Measurements from ENCODE around the gene BRSK2. TPM values are rescaled to one million over a fixed set of nuclear protein-coding genes. Genes with fewer than 3 reads are reported as not detected.
"Not testable (repeated sequence)": the region's sequence is repeated elsewhere in the genome, so short reads cannot be mapped to it uniquely, and the experiment has no call there.

Gene BRSK2
- total RNA-seq, 1 experiment from 2014 or later: 4.2 TPM

DNA sequence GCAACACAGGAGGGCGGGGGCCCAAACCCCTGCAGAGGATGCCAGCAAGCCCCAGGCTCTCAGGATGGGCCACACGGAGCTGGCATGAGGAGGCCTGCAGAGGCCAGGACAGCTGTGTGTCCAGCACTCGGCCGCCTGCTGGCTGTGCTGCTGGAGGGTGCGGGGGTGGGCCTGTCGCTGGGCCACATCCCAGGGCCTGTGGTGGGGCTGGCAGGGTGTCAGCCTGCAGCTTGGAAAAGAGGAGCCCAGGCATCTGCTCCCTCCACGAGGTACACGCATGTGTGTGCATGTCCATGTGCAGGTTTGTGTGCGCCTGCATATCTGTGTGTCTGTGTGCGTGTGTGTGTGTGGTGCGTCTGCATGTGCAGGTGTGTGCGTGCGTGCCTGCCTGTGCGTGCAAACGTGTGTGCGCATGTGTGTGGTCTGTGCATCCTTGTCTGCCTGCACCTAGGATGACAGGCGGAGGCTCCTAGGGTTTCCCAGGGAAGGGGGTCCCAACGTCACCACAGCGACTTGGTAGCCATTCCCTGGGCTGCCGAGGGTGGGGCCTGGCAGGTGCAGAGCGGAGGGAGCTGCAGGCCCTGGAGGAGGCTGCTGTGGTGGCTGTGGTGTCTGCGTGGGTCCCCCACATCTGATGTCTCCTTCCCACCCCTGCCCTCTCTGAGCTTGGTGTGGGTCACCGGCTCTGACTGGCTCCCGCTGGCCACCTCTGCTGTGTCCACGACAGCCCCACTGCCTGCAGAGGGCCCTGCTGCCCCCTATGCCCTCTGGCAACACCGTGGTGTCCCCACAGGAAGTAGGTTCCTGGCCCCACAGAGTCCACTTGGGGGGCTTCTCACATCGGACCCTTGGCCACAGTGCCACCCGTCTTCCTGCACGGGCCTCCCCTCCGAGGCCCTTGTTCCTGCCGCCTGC is 17.1 kb downstream of the BRSK2 start:
- no peak for DNase-seq (ENCODE audit: extremely low read depth, low read depth)

DNA sequence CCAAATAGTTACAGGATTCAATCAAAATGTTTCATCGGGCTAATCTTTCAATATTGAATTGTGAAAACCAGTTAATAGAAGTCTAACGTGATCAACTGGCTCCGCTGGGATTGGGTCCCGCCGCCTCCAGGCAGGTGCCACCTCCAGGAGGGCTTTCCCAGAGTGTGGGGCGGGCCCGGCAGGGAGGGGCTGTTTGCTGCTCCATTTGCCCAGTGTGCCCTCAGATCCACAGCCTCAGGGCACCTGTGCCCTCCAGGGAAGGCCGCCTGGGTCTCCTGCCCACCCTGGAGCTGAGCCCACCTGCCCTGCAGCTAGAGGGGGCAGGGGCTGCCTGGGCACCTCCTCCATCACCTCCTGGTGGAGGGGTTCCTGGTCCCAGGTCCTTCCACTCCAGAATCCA is 17.9 kb downstream of the BRSK2 start:
- DNase-seq (ENCODE audit: extremely low read depth, low read depth): no peak

DNA sequence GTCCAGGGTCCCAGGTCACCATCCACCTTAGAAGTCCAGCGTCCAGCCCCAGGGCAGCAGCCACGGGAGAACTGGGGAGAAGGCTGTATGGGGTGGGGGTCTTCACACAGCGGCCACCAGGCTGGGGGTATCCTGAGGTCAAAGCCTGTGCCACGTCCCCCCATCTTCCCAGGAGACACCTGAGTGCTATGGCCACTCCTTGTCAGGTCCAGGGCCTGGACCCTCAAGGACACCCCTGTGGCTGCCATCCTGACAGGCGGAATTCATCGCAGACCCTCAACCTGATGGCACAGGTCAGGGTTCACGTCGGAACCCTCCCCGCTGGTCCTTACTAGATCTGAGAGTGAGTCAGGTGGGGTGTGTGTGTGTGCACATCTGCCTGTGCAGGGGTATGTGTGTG is 18.6 kb downstream of the BRSK2 start:
- DNase-seq (ENCODE audit: extremely low read depth, low read depth): no peak

DNA sequence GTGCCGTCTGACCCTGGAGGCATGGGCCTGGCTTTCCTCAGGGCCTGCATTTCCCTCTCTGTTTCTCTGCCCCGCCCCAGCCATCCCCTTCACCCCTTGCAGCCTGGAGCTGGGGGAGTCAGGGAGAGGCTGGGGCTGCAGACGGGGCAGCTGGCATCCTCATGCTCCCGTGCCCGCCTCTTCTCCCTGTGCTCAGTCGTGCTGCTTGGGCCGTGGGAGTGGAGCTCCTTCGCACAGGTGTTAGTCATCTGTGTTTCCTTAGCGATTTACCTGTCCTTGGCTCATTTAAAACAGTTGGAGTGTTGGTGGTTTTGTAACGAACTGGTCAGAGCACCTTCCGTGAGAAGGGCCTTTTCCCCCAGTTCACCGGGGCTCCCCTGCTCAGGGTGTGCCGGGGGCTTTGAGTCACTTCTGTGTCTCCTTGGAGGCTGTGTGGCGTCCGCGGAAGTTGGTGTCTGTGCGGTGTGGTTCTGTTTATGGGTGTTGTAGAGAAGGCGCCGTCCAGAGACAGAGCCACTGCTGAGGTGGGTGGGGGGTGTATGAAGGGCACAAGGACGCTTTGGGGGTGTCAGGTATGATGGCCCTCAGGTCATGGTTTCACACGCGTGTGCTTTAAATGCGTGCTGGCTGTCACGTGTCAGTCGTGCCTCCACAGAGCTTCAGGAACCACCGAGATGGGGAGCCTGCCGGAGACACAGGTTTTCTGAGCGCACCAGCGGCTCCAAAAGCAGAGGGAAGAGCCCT is 19.5 kb downstream of the BRSK2 start:
- no peak for DNase-seq (ENCODE audit: extremely low read depth, low read depth)

DNA sequence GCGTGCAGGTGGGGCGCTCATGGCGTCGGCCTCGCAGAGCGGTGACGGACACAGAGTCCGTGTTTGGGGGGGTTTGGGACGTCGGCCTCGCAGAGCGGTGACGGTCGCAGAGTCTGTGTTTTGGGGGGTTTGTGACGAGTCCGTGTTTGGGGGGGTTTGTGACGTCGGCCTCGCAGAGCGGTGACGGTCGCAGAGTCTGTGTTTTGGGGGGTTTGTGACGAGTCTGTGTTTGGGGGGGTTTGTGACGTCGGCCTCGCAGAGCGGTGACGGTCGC is 20.1 kb downstream of the BRSK2 start:
- DNase-seq (ENCODE audit: extremely low read depth, low read depth): not testable (repeated sequence)

DNA sequence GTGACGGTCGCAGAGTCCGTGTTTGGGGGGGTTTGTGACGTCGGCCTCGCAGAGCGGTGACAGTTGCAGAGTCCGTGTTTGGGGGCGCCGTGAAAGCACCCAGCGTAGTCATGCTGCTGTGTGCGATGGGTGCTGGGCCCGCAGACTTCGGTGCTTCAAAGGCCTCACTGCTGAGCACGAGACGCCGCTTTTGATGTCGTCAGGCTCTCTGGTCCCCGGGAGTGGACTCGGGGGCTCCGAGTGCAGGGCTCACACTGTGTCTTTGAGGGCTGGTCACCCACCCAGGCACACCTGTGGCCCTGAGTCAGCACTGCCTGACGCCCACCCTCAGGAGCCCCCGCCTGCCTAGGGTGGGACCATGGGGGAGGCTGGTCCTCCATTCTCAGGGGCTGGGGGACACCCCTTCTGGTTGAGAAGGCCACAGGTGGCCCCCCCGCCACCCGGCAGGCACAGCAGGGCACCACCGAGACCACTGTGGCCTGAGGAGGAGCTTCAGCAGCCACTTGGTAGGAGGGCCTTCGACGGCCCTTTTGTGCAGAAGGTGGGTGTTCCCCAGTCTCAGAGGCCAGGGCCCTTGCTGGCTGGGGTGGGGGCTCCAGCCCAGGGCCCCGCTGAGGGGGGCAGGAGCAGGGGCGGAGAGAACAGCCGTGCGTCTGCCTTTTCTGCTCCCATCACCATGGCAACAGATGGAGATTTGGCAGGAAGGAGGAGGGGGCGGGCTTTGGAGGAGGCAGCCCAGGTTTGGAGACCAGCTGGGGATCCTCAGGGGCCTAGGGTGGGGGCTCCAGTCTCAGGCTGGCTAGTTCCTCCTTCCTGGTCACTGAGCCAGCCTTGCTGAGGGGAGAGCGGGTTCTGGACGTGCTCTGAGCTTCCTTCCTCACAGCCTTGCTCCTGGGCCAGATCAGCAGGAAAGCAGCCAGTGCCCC is 20.9 kb downstream of the BRSK2 start:
- no peak for DNase-seq (ENCODE audit: extremely low read depth, low read depth)

DNA sequence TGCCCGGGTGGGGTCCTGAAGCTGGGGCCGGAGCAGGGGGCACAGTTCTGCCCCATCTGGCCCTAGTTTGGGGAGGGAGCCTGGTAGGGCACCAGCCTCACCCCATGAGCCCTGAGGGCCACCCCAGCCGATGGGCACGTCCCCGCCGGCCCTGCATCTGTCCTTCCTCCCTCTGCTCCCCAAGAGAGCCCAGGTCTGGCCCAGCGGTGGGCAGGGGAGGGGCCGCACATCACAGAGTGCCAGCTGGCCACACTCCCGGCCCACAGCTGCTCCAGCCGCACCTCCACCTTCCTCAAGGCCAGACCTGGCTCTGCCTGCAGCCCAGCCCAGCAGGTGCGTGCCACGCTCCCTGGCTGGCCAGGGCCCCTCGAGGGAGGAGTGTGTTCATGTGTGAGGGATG is 21.6 kb downstream of the BRSK2 start:
- no peak for DNase-seq (ENCODE audit: extremely low read depth, low read depth)

DNA sequence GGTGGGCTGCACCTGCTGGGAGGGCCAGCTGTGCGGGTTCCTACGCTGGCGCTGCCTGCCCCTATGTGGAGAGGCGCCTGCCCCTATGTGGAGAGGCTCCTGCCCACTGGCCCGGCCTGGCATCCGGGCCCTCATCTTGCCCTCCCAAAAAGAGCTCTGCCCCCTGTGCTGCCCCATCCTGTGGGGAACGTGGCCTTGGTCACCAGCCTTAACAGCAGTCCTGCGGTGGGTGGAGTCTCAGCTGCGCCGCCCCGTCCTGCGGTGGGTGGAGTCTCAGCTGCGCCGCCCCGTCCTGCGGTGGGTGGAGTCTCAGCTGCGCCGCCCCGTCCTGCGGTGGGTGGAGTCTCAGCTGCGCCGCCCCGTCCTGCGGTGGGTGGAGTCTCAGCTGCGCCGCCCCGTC is 22.0 kb downstream of the BRSK2 start:
- not testable (repeated sequence) for DNase-seq (ENCODE audit: extremely low read depth, low read depth)

DNA sequence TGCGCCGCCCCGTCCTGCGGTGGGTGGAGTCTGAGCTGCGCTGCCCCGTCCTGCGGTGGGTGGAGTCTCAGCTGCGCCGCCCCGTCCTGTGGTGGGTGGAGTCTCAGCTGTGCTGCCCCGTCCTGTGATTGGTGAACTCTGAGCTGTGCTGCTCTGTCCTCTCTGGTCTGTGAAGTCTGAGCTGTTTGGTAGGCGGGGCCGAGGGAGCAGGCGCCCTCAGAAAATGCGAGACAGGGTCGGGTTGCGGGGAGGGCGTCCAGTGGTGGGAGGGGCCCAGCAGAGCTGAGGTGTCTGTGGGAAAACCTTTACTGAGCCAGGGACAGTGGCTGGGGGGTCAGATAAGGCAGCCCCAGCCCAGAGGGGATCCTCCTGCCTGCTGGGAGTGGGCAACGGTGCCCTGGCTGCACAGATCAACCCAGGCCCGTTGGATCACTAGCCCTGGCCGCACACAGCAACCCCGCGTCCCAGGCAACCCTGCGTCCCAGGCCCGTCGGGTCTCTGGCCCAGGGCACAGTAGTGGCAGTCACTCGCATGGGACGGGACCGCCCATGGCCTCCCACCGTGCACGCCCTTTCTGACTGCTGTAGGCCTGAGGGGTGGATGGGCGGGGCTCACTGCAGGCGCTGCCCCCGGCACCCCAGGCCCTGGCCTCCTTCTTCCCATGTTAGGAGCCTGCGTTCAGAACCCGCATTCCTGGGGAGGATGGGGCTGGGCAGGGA is 22.8 kb downstream of the BRSK2 start:
- DNase-seq (ENCODE audit: extremely low read depth, low read depth): no peak

DNA sequence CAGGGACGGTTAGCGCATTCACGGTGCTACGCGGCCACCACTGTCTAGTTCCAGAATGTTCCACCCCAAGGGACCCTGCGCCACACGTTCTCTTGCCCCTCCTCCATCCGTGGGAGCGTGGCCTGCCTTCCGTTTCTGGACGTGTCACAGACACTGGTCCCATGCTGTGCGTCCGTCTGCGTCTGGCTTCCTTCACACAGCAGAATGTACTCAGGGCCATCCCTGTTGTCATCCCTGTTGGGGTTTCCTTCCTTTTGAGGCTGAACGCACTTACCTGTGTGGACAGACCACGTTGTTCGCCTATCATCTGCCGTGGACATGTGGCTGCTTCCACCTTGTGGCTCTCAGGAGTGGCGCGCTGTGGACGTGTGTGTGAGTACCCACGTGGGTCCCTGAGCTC is 24.9 kb downstream of the BRSK2 start:
- no peak for DNase-seq (ENCODE audit: extremely low read depth, low read depth)

DNA sequence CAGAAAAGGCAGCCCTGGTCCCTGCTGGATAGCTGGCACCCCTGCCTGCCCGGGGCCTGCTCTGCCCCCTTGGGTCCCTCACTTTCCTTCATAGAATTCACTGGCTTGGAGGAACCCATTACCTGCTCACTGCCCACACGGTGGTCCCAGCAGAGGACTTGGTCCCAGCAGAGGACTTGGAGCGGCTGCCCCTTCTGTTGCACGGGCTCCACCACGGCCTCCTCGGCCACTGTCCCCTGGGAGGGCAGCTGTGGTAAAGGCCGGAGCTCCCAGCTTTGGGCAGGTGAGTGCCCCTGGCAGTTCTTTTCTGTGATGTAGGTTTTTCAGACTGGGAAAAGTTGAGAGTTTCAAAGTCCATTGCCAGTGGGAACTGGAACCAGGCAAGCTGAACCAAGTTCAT is 25.9 kb downstream of the BRSK2 start:
- no peak for DNase-seq (ENCODE audit: extremely low read depth, low read depth)

DNA sequence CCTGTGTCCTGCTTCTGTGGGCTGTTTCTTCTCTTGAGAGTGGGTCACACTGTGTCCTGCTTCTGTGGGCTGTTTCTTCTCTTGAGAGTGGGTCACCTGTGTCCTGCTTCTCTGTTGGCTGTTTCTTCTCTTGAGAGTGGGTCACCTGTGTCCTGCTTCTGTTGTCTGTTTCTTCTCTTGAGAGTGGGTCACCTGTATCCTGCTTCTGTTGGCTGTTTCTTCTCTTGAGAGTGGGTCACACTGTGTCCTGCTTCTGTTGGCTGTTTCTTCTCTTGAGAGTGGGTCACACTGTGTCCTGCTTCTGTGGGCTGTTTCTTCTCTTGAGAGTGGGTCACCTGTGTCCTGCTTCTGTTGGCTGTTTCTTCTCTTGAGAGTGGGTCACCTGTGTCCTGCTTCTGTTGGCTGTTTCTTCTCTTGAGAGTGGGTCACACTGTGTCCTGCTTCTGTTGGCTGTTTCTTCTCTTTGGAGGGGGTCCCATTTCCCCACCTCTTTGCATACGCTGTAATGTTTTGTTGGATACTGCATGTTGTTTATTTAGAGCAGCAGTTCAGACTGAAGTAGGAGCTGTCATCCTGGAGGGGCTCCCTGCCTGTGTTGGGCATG is 28.6 kb downstream of the BRSK2 start:
- DNase-seq (ENCODE audit: extremely low read depth, low read depth): not testable (repeated sequence)

DNA sequence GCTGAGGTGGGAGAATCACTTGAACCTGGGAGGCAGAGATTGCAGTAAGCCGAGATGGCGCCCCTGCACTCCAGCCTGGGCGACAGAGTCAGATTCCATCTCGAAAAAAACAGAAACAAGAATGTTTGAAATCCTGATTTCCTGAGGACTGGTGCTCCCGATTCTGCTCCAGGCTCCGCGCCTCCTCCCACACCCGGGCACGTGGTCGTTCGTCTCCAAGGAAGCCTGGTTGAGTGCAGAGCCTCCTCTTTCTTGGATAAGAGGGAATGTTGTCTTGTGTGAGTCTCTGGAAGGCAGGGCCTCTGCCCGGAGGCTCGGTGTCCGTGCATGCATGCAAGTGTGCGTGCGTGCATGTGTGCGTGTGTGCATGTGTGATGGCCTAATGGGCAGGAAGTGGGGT is 30.1 kb downstream of the BRSK2 start:
- no peak for DNase-seq (ENCODE audit: extremely low read depth, low read depth)

DNA sequence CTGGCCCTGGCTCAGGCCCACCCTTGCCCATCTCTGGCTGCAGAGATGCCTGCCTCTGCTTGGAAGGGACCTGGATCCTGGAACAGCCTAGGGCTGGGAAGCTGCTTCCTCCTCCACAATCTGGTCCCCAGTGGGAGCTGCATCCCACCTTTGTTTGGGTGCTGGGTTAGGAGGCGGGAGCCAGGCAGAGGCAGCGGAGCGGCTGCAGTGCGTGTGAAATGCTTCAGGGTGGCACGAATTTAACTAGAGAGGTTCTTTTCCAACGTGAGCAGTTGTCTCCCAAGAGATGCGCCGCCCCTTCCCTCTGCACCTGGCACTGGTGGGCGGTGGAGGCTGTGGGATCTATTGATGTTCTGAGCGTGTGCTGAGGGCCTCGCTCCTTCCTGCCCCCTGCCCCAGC is 31.6 kb downstream of the BRSK2 start:
- DNase-seq (ENCODE audit: extremely low read depth, low read depth): no peak

DNA sequence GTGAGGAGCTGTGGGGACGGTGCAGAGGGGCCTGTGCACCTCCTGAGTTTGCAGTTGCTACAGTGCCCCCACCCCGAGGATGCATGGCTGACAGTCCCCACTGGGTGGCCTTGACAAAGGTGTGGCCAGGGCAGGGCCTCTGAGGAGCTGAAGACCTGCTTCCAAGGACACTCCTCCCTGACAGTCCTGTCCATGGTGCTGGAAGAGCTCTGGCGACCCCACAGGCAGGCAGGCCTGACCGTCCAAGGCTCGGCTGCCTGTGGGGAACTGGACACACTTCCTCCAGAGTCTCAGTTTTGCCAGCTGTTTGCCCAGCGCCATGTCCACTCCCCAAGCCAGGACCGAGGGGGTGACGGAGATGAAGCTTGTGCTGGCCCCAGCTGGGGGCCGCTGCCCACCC is 32.7 kb downstream of the BRSK2 start:
- DNase-seq (ENCODE audit: extremely low read depth, low read depth): no peak

DNA sequence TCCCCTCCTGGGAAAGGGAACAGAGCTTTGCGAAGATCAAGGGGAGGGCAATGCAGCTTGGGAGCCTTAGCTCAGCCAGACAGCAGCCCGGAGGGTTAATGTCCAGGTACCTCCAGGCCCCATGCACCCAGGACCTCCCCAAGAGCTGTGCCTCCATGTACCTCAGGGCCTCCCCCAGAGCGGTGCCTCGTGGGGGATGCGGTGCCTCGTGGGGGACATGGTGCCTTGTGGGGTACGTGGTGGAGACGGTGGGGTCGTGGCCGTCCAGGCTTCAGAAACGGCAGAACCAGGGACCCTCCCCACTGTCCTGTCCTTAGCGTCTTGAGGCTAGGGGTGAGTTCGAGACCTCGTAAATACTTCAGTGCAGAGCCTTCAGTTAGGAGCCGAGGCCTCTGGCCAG is 33.2 kb downstream of the BRSK2 start:
- no peak for DNase-seq (ENCODE audit: extremely low read depth, low read depth)

DNA sequence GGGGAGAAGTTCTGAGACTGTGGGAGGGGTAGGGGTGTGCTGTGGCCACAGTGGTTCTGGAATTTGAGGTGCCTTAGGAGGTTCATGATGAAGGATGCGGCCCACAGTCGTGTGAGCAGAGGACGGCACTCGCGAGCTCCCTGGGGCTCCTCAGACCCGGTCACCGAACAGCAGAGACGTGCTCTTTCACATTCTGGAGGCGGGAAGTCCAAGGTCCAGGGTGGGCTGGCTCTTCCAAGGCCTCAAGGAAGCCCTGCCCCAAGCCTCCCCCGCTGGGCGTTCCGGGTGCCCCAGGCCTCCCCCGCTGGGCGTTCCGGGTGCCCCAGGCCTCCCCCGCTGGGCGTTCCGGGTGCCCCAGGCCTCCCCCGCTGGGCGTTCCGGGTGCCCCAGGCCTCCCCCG is 33.7 kb downstream of the BRSK2 start:
- not testable (repeated sequence) for DNase-seq (ENCODE audit: extremely low read depth, low read depth)

DNA sequence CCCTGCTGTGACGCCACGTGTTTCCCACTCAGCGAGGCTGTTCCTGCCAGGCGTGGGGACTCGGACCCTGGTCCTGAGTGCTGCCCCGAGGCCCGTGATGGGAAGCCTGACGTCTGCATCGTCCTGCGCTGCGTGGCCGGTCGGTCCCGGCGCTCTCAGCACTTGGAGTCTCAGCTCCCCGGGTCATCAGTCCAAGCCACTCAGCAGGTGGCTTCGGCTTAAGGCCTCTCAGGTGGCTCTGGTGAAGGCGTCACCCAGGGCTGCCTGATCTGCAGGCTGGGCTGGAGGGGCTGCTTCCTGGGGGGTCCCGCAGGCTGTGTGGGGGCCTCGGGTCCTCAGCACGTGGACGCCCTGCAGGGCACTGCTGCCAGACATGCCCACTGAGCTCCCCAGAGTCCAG is 35.3 kb downstream of the BRSK2 start:
- no peak for DNase-seq (ENCODE audit: extremely low read depth, low read depth)

DNA sequence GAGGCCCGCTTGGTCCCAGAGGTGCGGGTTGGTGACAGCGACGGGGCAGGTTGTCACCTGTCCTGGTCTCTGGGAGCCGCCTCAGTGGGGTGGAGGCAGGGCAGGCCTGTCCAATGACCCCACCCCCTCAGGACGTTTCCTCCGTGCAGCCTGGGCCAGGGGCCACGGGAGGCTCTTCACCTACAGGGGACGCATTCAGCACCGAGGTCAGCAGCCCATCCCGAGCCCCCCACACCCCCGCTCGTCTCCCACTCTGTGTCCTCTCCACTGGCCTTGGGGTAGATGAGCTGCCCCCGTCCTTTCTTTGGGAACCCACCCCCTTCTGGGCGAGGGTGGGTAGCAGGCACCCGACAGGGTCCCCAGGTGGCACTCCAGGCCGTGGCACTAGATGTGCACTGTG is 35.7 kb downstream of the BRSK2 start:
- DNase-seq (ENCODE audit: extremely low read depth, low read depth): no peak

DNA sequence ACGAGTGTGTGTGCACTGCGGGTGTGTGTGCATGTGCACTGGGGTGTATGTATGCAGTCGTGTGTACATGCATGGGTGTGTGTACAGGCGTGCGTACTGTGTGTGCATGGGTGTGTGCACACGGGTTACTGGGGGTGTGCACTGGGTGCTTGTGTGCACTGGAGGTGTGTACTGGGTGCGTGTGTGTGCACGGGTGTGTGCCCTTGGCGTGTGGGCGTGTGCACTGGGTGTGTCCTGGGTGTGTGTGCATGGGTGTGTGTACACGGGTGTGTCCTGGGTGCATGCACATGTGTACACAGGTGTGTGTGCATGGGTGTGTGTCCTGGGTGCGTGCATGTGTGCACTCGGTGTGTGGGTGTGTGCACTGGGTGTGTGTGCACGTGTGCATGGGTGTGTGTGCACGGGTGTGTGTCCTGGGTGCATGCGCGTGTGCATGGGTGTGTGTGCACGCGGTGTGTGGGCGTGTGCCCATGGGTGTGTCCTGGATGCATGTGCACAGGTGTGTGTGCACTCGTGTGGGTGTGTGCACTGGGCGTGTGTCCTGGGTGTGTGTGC is 39.1 kb downstream of the BRSK2 start:
- no peak for DNase-seq (ENCODE audit: extremely low read depth, low read depth)

All from NCI-H460 (cell line).